HEK293 (cell line): ENCODE results near the gene MELTF.

ENCODE experiments used
- CTCF ChIA-PET: fragments of 350-600 bp; formaldehyde crosslinking; extraction: SDS; loops from one replicate; lab custom pipeline; 2021; ENCODE audit warnings: antibody characterized with exemption; lab: Yijun Ruan, JAX
- POLR2A ChIA-PET: fragments of 300-600 bp; formaldehyde crosslinking; extraction: SDS; loops from one replicate; lab custom pipeline; 2020; ENCODE audit warnings: antibody characterized with exemption, inconsistent platforms; lab: Yijun Ruan, JAX
- H3K27ac ChIP-seq: fragments of 200-500 bp; sonication (Bioruptor generic); 2 replicates; pipeline ENCODE4 v1.5.1; 2014; ENCODE audit warnings: low read depth, low read length, control low read depth, inconsistent platforms; ENCODE audit errors: extremely low read depth
- H3K36me3 ChIP-seq, 2 experiments: fragments of 200-500 bp in 1 of 2; sonication (Bioruptor generic) in 1 of 2; 1 replicate in 1 of 2; 2 replicates in 1 of 2; pipeline ENCODE4 v1.5.1; 2014 to 2017; ENCODE audit warnings: inconsistent platforms in 2 of 2, low read length in 2 of 2; ENCODE audit not compliant: control insufficient read depth in 2 of 2, insufficient read depth in 1 of 2
- H3K4me1 ChIP-seq: fragments of 200-500 bp; sonication (Bioruptor generic); 2 replicates; pipeline ENCODE4 v1.5.1; 2014; ENCODE audit warnings: mild to moderate bottlenecking, low read length, inconsistent platforms; ENCODE audit not compliant: control insufficient read depth, insufficient read depth
- H3K4me3 ChIP-seq: 2 replicates; pipeline ENCODE4 v1.5.1; 2011; ENCODE audit warnings: low read depth, mild to moderate bottlenecking, control low read depth, low read length, moderate library complexity
- H3K9me3 ChIP-seq: fragments of 200-500 bp; sonication (Bioruptor generic); 2 replicates; pipeline ENCODE4 v1.5.1; 2014; ENCODE audit warnings: low read depth, low read length, inconsistent platforms; ENCODE audit not compliant: control insufficient read depth, insufficient read depth
- BCL11B ChIP-seq: fragments of 450-650 bp; formaldehyde crosslinking; IDR thresholded peaks from 2 replicates; pipeline ENCODE4 v1.5.1; 2016; ENCODE audit warnings: low read depth, missing biosample characterization, missing genetic modification characterization
- GLIS1 ChIP-seq: fragments of 450-650 bp; formaldehyde crosslinking; IDR thresholded peaks from 2 replicates; pipeline ENCODE4 v1.5.1; 2016; ENCODE audit warnings: missing biosample characterization, missing genetic modification characterization
- GLIS2 ChIP-seq: fragments of 450-650 bp; formaldehyde crosslinking; IDR thresholded peaks from 2 replicates; pipeline ENCODE4 v1.5.1; 2016; ENCODE audit warnings: missing biosample characterization, missing genetic modification characterization
- HOXD13 ChIP-seq: sonication (generic); formaldehyde crosslinking; IDR thresholded peaks from 2 replicates; pipeline ENCODE4 v1.8.0; 2022; ENCODE audit warnings: missing genetic modification reagents, borderline replicate concordance
- KLF9 ChIP-seq: fragments of 450-650 bp; formaldehyde crosslinking; IDR thresholded peaks from 2 replicates; pipeline ENCODE4 v1.5.1; 2016; ENCODE audit warnings: missing biosample characterization, missing genetic modification characterization, low read depth
- REPIN1 ChIP-seq: fragments of 450-650 bp; formaldehyde crosslinking; IDR thresholded peaks from 2 replicates; pipeline ENCODE4 v1.5.1; 2017; ENCODE audit warnings: missing biosample characterization, missing genetic modification characterization, low read depth
- SP2 ChIP-seq: fragments of 450-650 bp; formaldehyde crosslinking; IDR thresholded peaks from 2 replicates; pipeline ENCODE4 v1.5.1; 2016; ENCODE audit warnings: missing biosample characterization, missing genetic modification characterization
- YY1 ChIP-seq: fragments of 450-650 bp; formaldehyde crosslinking; IDR thresholded peaks from 2 replicates; pipeline ENCODE4 v1.5.1; 2018; ENCODE audit warnings: missing biosample characterization, missing genetic modification characterization
- ZBTB17 ChIP-seq: fragments of 450-650 bp; formaldehyde crosslinking; IDR thresholded peaks from 2 replicates; pipeline ENCODE4 v1.5.1; 2016; ENCODE audit warnings: missing biosample characterization, missing genetic modification characterization
- ZBTB20 ChIP-seq: fragments of 450-650 bp; formaldehyde crosslinking; IDR thresholded peaks from 2 replicates; pipeline ENCODE4 v1.5.1; 2016; ENCODE audit warnings: missing biosample characterization, missing genetic modification characterization
- ZBTB7A ChIP-seq: fragments of 450-650 bp; formaldehyde crosslinking; IDR thresholded peaks from 2 replicates; pipeline ENCODE4 v1.5.1; 2016; ENCODE audit warnings: low read depth, missing biosample characterization, missing genetic modification characterization
- ZBTB8A ChIP-seq: fragments of 450-650 bp; formaldehyde crosslinking; IDR thresholded peaks from 2 replicates; pipeline ENCODE4 v1.5.1; 2016; ENCODE audit warnings: missing biosample characterization, missing genetic modification characterization
- ZEB2 ChIP-seq: fragments of 450-650 bp; formaldehyde crosslinking; IDR thresholded peaks from 2 replicates; pipeline ENCODE4 v1.5.1; 2016; ENCODE audit warnings: missing biosample characterization, missing genetic modification characterization
- ZFHX2 ChIP-seq: fragments of 450-650 bp; formaldehyde crosslinking; conservative IDR thresholded peaks from 2 replicates; pipeline ENCODE4 v1.5.1; 2016; ENCODE audit warnings: missing biosample characterization, missing genetic modification characterization
- ZIC2 ChIP-seq: fragments of 450-650 bp; formaldehyde crosslinking; IDR thresholded peaks from 2 replicates; pipeline ENCODE4 v1.5.1; 2016; ENCODE audit warnings: missing biosample characterization, missing genetic modification characterization
- ZNF10 ChIP-seq: fragments of 450-650 bp; formaldehyde crosslinking; IDR thresholded peaks from 2 replicates; pipeline ENCODE4 v1.5.1; 2017; ENCODE audit warnings: missing biosample characterization, missing genetic modification characterization
- ZNF335 ChIP-seq: fragments of 450-650 bp; formaldehyde crosslinking; conservative IDR thresholded peaks from 2 replicates; pipeline ENCODE4 v1.5.1; 2016; ENCODE audit warnings: missing biosample characterization, missing genetic modification characterization
- ZNF341 ChIP-seq: fragments of 450-650 bp; formaldehyde crosslinking; IDR thresholded peaks from 2 replicates; pipeline ENCODE4; 2016; ENCODE audit warnings: low read depth, missing biosample characterization, missing genetic modification characterization
- ZNF48 ChIP-seq: fragments of 450-650 bp; formaldehyde crosslinking; IDR thresholded peaks from 2 replicates; pipeline ENCODE4 v1.5.1; 2016; ENCODE audit warnings: missing biosample characterization, missing genetic modification characterization
- ZNF501 ChIP-seq: fragments of 450-650 bp; formaldehyde crosslinking; IDR thresholded peaks from 2 replicates; pipeline ENCODE4 v1.5.1; 2016; ENCODE audit warnings: missing biosample characterization, missing genetic modification characterization
- ZNF513 ChIP-seq: fragments of 450-650 bp; IDR thresholded peaks from 2 replicates; pipeline ENCODE4 v1.5.1; 2018; ENCODE audit warnings: missing biosample characterization, missing genetic modification characterization
- ZNF514 ChIP-seq: fragments of 450-650 bp; formaldehyde crosslinking; IDR thresholded peaks from 2 replicates; pipeline ENCODE4 v1.5.1; 2016; ENCODE audit warnings: missing biosample characterization, missing genetic modification characterization
- ZNF580 ChIP-seq: fragments of 450-650 bp; formaldehyde crosslinking; IDR thresholded peaks from 2 replicates; pipeline ENCODE4 v1.5.1; 2016; ENCODE audit warnings: missing biosample characterization, missing genetic modification characterization
- ZNF623 ChIP-seq: fragments of 450-650 bp; formaldehyde crosslinking; IDR thresholded peaks from 2 replicates; pipeline ENCODE4 v1.5.1; 2016; ENCODE audit warnings: missing biosample characterization, missing genetic modification characterization
- ZNF629 ChIP-seq: fragments of 450-650 bp; formaldehyde crosslinking; IDR thresholded peaks from 2 replicates; pipeline ENCODE4 v1.5.1; 2017; ENCODE audit warnings: missing biosample characterization, missing genetic modification characterization
- ZNF664 ChIP-seq: fragments of 450-650 bp; formaldehyde crosslinking; IDR thresholded peaks from 2 replicates; pipeline ENCODE4 v1.5.1; 2016; ENCODE audit warnings: missing biosample characterization, missing genetic modification characterization
- ZNF76 ChIP-seq: fragments of 450-650 bp; formaldehyde crosslinking; IDR thresholded peaks from 2 replicates; pipeline ENCODE4; 2016; ENCODE audit warnings: low read depth, missing biosample characterization, missing genetic modification characterization, borderline replicate concordance
- ZNF777 ChIP-seq: fragments of 450-650 bp; formaldehyde crosslinking; IDR thresholded peaks from 2 replicates; pipeline ENCODE4 v1.5.1; 2017; ENCODE audit warnings: missing biosample characterization, missing genetic modification characterization, borderline replicate concordance
- TF ChIP-seq, protein P1 (sequence below): fragments of 450-650 bp; formaldehyde crosslinking; IDR thresholded peaks from 2 replicates; pipeline ENCODE4 v1.5.1; 2016; ENCODE audit warnings: missing biosample characterization, missing genetic modification characterization
- TF ChIP-seq, protein P2 (sequence below): fragments of 450-650 bp; formaldehyde crosslinking; optimal IDR thresholded peaks from 2 replicates; pipeline ENCODE3; 2016; ENCODE audit warnings: missing biosample characterization, mild to moderate bottlenecking, missing genetic modification characterization
- TF ChIP-seq, protein P3 (sequence below): fragments of 450-650 bp; formaldehyde crosslinking; IDR thresholded peaks from 2 replicates; pipeline ENCODE4 v1.5.1; 2016; ENCODE audit warnings: missing biosample characterization, missing genetic modification characterization

Gene MELTF

GRCh38 chr3:196969134-196969659 is 60.4 kb downstream of the MELTF start:
- peak overlapping the region; percentile 50 for H3K4me3 ChIP-seq
- CTCF ChIA-PET, result interaction anchor here (0.8 to 0.9 kb wide), 2 partner anchors 12 to 394 kb away, joined by 3 read pairs; no protein-coding TSS in a partner anchor
- peak overlapping the region; percentile 56; the same call in 1 of the 2 replicates for H3K27ac ChIP-seq
- H3K36me3 ChIP-seq, result no peaks in the 10 kb centered on the region
- POLR2A ChIA-PET, result interaction anchor here (1.0 kb wide), 1 partner anchor 27 kb away, joined by 3 read pairs; the partner anchor contains the start of gene NCBP2
- no peaks in the 10 kb centered on the region for H3K9me3 ChIP-seq
- no peaks in the 10 kb centered on the region for H3K4me1 ChIP-seq
- TF ChIP-seq ZNF335 (tag by site-specific recombination), result peak; percentile 59; the same call in 1 of the 2 replicates
- TF ChIP-seq, protein P1, sequence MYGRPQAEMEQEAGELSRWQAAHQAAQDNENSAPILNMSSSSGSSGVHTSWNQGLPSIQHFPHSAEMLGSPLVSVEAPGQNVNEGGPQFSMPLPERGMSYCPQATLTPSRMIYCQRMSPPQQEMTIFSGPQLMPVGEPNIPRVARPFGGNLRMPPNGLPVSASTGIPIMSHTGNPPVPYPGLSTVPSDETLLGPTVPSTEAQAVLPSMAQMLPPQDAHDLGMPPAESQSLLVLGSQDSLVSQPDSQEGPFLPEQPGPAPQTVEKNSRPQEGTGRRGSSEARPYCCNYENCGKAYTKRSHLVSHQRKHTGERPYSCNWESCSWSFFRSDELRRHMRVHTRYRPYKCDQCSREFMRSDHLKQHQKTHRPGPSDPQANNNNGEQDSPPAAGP (tag by site-specific recombination), result peak; percentile 69
- no peak for TF ChIP-seq HOXD13 (CRISPR knock-in tag)
- TF ChIP-seq ZNF341 (tag by site-specific recombination), result peak; percentile 63
- no peak for TF ChIP-seq ZNF629 (tag by site-specific recombination)
- TF ChIP-seq ZNF664 (tag by site-specific recombination), result no peak
- peak; percentile 68 for TF ChIP-seq ZNF777 (tag by site-specific recombination)
- TF ChIP-seq ZNF580 (tag by site-specific recombination), result no peak
- TF ChIP-seq KLF9 (tag by site-specific recombination), result no peak
- TF ChIP-seq ZNF10, result no peak
- TF ChIP-seq, protein P2, sequence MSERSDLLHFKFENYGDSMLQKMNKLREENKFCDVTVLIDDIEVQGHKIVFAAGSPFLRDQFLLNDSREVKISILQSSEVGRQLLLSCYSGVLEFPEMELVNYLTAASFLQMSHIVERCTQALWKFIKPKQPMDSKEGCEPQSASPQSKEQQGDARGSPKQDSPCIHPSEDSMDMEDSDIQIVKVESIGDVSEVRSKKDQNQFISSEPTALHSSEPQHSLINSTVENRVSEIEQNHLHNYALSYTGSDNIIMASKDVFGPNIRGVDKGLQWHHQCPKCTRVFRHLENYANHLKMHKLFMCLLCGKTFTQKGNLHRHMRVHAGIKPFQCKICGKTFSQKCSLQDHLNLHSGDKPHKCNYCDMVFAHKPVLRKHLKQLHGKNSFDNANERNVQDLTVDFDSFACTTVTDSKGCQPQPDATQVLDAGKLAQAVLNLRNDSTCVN (tag by site-specific recombination), result peak; percentile 73
- TF ChIP-seq GLIS2, result peak; percentile 91
- TF ChIP-seq YY1 (tag by site-specific recombination), result peak; percentile 84
- 0 out of 2 replicates have a peak, but pooled peaks have one; percentile 11 for TF ChIP-seq ZFHX2 (tag by site-specific recombination)
- no peak for TF ChIP-seq ZNF48 (tag by site-specific recombination)
- peak; percentile 92 for TF ChIP-seq ZBTB20 (tag by site-specific recombination)
- TF ChIP-seq, protein P3, sequence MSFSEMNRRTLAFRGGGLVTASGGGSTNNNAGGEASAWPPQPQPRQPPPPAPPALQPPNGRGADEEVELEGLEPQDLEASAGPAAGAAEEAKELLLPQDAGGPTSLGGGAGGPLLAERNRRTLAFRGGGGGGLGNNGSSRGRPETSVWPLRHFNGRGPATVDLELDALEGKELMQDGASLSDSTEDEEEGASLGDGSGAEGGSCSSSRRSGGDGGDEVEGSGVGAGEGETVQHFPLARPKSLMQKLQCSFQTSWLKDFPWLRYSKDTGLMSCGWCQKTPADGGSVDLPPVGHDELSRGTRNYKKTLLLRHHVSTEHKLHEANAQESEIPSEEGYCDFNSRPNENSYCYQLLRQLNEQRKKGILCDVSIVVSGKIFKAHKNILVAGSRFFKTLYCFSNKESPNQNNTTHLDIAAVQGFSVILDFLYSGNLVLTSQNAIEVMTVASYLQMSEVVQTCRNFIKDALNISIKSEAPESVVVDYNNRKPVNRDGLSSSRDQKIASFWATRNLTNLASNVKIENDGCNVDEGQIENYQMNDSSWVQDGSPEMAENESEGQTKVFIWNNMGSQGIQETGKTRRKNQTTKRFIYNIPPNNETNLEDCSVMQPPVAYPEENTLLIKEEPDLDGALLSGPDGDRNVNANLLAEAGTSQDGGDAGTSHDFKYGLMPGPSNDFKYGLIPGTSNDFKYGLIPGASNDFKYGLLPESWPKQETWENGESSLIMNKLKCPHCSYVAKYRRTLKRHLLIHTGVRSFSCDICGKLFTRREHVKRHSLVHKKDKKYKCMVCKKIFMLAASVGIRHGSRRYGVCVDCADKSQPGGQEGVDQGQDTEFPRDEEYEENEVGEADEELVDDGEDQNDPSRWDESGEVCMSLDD (tag by site-specific recombination), result peak; percentile 55; the same call in 1 of the 2 replicates
- TF ChIP-seq BCL11B, result peak; percentile 68; the same call in 1 of the 2 replicates
- no peak; the same call in 1 of the 2 replicates for TF ChIP-seq ZNF76 (tag by site-specific recombination)
- peak; percentile 55 for TF ChIP-seq ZIC2 (tag by site-specific recombination)
- TF ChIP-seq ZBTB8A (tag by site-specific recombination), result peak; percentile 92
- TF ChIP-seq GLIS1, result peak; percentile 20; the same call in 1 of the 2 replicates
- TF ChIP-seq ZNF513, result no peak
- peak; percentile 42; the same call in 1 of the 2 replicates for TF ChIP-seq ZBTB17 (tag by site-specific recombination)
- no peak for TF ChIP-seq ZNF623 (tag by site-specific recombination)
- TF ChIP-seq ZBTB7A, result 0 out of 2 replicates have a peak, but pooled peaks have one; percentile 77
- TF ChIP-seq REPIN1 (tag by site-specific recombination), result no peak
- TF ChIP-seq ZEB2, result peak; percentile 54; the same call in 1 of the 2 replicates
- TF ChIP-seq SP2, result peak; percentile 18; the same call in 1 of the 2 replicates
- TF ChIP-seq ZNF501 (tag by site-specific recombination), result peak; percentile 44; the same call in 1 of the 2 replicates
- no peak for TF ChIP-seq ZNF514 (tag by site-specific recombination)
